ENCODE measurements around the gene ENTPD2. TPM values are rescaled to one million over a fixed set of nuclear protein-coding genes. Genes with fewer than 3 reads are reported as not detected.

Gene ENTPD2
- total and polyA plus RNA-seq, 8 donors, result 0.91 to 6.5 (median 2.7) TPM

- no peak for TF ChIP-seq CTCF (IDR thresholded peaks at IDR 0.05)
- 76 to 80% methylated on average over 2 of the region's 2 CpGs for WGBS, 2 donors
Observed at GRCh38 chr9:137026384-137026783, 27.5 kb downstream of the ENTPD2 start.

GRCh38 chr9:137025517-137025966, 28.3 kb downstream of the ENTPD2 start:
- intact Hi-C loops (cut with DNase I), result loop anchor here in 1 of 3 donors (10.0 kb wide), 1 partner anchor 71 kb away; the partner anchor contains the start of gene LCN12

More at GRCh38 chr9:137026384-137026783, 27.5 kb downstream of the ENTPD2 start:
- FAIRE-seq (no peak), ATAC-seq (no peak), DNase-seq (no peak)
- Histone ChIP-seq H3K4me3 (no peak overlapping the region), H3K27me3 (no peaks in the 10 kb centered on the region), H3K9me3 (no peaks in the 10 kb centered on the region), H3K4me1 (peaks cover 15 to 21% (median 17%) of the 10 kb centered on the region in 3 donors), H3K27ac (peak overlapping the region in 1 of 4 donors; percentile 18), H3K36me3 (no peaks in the 10 kb centered on the region)
- intact Hi-C loops (cut with DNase I), result loop anchor here in 1 of 3 donors (10.0 kb wide), 1 partner anchor 72 kb away; the partner anchor contains the start of gene LCN12

GRCh38 chr9:137023583-137023991, 30.3 kb downstream of the ENTPD2 start:
- Histone ChIP-seq H3K4me3 (no peak overlapping the region), H3K27ac (no peak overlapping the region), H3K9me3 (no peaks in the 10 kb centered on the region), H3K36me3 (peaks cover 0 to 4% (median 0%) of the 10 kb centered on the region in 3 donors), H3K4me1 (peaks cover 9 to 16% (median 13%) of the 10 kb centered on the region in 3 donors), H3K27me3 (no peaks in the 10 kb centered on the region)
- 87 to 91% methylated on average over 14 to 15 of the region's 15 CpGs for WGBS, 2 donors
- TF ChIP-seq CTCF (IDR thresholded peaks at IDR 0.05), result no peak
- intact Hi-C loops (cut with DNase I), result loop anchor here in 2 of 3 donors (5.0 to 10.0 kb wide), 2 partner anchors 61 to 69 kb away; partner anchors contain the start of gene LCN12 (in 1 of the 2)
- FAIRE-seq (no peak), DNase-seq (no peak), ATAC-seq (no peak)

More at GRCh38 chr9:137025517-137025966, 28.3 kb downstream of the ENTPD2 start:
- ATAC-seq (peak; percentile 7 to 49 (median 24)), DNase-seq (peak in 3 of 6 donors; percentile 66 to 77 (median 69)), FAIRE-seq (no peak)
- H3K36me3 ChIP-seq, result no peaks in the 10 kb centered on the region
- H3K27me3 ChIP-seq, result no peaks in the 10 kb centered on the region
- peak overlapping the region in 1 of 4 donors; percentile 18 for H3K27ac ChIP-seq
- H3K4me3 ChIP-seq, result no peak overlapping the region
- H3K9me3 ChIP-seq, result no peaks in the 10 kb centered on the region
- 65 to 68% methylated on average over 18 to 21 of the region's 21 CpGs for WGBS, 2 donors
- TF ChIP-seq CTCF (IDR thresholded peaks at IDR 0.05), result no peak
- H3K4me1 ChIP-seq, result peaks cover 15 to 21% (median 17%) of the 10 kb centered on the region in 3 donors

- FAIRE-seq (no peak), ATAC-seq (no peak), DNase-seq (no peak)
- Histone ChIP-seq H3K4me1 (peaks cover 9 to 16% (median 13%) of the 10 kb centered on the region in 3 donors), H3K27me3 (no peaks in the 10 kb centered on the region), H3K27ac (no peak overlapping the region), H3K36me3 (peaks cover 0 to 4% (median 0%) of the 10 kb centered on the region in 3 donors), H3K9me3 (no peaks in the 10 kb centered on the region), H3K4me3 (no peak overlapping the region)
- intact Hi-C loops (cut with DNase I), result loop anchor here in 2 of 3 donors (5.0 to 10.0 kb wide), 2 partner anchors 61 to 68 kb away; partner anchors contain the start of gene LCN12 (in 1 of the 2)
- WGBS, 2 donors, result 87 to 88% methylated on average over 7 of the region's 7 CpGs
- TF ChIP-seq CTCF (IDR thresholded peaks at IDR 0.05), result no peak
Observed at GRCh38 chr9:137023157-137023556, 30.7 kb downstream of the ENTPD2 start.

GRCh38 chr9:137022662-137023008, 31.2 kb downstream of the ENTPD2 start:
- H3K27me3 ChIP-seq, result no peaks in the 10 kb centered on the region
- WGBS, 2 donors, result 93 to 94% methylated on average over 23 of the region's 23 CpGs
- H3K27ac ChIP-seq, result no peak overlapping the region
- H3K9me3 ChIP-seq, result no peaks in the 10 kb centered on the region
- no peak for TF ChIP-seq CTCF (IDR thresholded peaks at IDR 0.05)
- ATAC-seq (no peak), DNase-seq (no peak), FAIRE-seq (no peak)
- intact Hi-C loops (cut with DNase I), result loop anchor here in 2 of 3 donors (5.0 to 10.0 kb wide), 2 partner anchors 60 to 68 kb away; partner anchors contain the start of gene LCN12 (in 1 of the 2)
- H3K4me1 ChIP-seq, result peaks cover 9 to 16% (median 13%) of the 10 kb centered on the region in 3 donors
- no peak overlapping the region for H3K4me3 ChIP-seq
- H3K36me3 ChIP-seq, result peaks cover 0 to 4% (median 0%) of the 10 kb centered on the region in 3 donors
